GM21367 (cell line): ENCODE data around the gene ANKRD31.

Experiments
- ATAC-seq: cut with Tn5 transposase; IDR thresholded peaks from one replicate; pipeline ENCODE4 v1.9.1; 2021; ENCODE audit not compliant: unreplicated experiment

The ANKRD31 gene

DNA sequence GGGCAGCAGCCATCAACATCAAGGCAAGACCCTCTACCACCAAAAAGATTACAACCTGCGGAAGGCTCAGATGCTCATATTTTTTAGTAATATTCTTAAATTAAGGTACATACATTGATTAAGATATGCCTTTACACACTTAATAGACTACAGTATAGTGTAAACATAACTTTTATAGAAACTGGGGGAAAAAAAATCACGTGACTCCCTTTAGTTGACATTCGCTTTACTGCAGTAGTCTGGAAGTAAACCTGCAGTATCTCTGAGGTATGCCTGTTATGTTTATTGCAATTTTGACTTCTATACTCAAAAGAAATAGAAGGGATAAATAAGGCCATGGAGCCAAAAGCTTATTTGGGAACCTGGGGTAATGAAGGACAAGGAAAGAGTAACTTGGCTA, 169.2 kb downstream of the ANKRD31 start:
- no peak for ATAC-seq

DNA sequence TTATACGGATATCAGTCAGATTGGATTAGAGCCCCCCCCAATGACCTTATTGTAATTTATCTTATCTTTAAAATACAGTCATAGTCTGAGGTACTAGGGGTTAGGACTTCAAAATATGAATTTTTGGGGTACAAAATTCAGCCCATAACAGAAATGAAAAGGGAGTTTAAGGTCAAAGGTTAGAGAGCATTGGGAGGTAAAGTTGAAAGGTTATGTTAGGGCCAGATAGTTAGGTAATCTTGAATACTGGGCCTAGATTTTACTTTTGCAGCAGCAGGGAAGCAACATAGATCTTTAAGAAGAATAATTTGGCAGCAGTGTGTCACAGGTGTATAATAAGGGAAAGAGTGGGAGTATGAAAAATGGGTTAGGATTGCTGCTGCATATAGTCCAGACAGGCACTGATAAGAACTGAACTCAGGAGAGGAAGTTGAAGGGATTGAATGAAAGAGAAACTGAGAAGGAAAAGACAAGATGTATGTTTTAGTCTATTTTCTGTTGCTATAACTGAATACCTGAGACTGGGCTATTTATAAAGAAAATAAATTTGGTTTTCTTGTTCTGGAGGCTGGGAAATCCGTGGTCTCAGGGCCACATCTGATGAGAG, 173.7 kb downstream of the ANKRD31 start:
- no peak for ATAC-seq

DNA sequence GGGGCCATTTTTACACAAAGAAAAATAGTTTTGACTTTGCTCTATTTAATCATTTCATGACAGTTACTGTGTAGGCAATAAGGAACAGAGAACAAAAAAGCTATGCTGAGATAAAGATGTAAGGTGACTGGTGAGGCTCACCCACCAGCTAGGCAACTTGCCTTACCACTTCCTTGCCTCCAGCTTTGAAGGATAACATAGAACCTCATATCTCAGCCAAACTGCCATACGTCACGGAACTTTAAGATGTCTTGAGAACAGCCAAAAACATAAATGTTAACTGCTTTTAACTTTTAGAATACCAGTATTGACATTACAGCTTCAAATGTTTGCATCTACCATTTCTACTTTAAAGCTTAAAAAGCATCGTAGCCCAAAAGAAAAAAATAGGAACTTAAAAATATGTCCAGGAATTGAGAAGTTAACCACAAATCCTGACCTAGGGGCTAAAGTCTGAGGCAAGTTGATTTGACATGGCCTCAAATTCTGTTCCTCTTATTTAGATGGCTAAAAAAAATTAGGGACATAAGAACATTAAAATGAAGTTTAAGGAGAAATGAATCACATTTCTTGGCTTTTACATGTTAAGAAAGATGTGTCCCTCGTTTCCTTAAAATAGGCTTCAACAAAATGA, 176.6 kb downstream of the ANKRD31 start:
- ATAC-seq, result no peak

DNA sequence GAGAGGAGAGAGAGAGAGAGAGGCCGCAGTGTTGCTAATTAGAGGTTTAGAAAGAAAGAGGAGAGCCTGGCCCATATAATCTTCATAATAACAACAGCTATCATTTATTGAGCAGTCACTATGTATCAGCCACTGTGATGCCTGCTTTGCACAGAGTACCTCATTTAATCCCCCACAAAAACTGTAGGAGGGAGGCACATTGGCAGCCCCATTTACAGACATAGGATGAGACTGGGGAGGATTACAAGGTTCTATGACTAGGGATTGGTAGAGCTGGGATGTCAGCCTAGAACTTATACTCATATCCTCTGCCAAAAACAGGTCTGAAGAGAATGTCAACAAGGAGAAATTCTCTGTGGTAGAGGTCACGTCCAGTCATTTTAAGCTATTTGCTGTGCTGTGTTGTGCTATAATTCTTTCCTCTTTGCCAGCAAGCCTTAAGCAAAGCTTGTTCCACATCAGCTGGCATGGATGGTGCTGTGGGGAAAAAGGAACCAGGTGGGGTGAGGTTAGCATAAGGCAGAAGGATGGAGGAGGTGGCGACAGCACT, 177.6 kb downstream of the ANKRD31 start:
- ATAC-seq, result no peak

DNA sequence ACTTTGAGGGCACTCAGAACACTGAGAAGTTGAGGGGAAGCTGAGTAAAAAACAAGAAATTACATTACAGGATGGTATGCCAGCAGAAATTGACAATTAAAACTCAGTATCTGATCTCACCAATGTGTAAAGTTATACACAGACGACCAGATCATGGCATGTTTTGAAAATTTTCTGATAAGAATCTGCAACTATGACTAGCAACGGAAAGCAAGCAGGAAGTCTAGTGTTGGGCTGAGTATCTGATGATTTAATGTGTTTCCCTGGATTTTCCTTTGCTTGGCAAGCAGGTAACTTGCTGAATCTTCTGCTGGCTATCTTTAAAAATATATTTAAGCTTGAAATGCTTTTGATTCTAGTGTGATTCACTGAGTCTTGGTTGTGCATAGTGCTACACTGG, 179.1 kb downstream of the ANKRD31 start:
- ATAC-seq, result no peak

DNA sequence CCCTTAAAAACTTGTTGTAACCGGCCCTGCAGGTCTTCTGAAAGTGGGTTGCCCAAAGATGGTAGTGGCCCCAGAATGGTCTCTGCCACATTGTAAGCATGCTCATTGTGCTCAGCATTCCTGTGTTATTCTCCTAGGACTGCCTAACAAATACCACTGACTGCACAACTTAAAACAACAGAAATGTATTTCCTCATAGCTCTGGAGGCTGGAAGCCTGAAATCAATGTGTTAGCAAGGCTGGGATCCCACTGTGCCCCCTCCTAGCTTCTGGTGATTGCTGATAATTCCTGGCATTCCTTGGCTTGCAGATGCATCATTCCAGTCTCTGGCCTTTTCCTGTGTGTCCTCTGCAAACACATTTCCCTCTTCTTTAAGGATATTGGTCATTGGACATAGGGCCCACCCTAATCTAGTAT, 180.9 kb downstream of the ANKRD31 start:
- no peak for ATAC-seq

DNA sequence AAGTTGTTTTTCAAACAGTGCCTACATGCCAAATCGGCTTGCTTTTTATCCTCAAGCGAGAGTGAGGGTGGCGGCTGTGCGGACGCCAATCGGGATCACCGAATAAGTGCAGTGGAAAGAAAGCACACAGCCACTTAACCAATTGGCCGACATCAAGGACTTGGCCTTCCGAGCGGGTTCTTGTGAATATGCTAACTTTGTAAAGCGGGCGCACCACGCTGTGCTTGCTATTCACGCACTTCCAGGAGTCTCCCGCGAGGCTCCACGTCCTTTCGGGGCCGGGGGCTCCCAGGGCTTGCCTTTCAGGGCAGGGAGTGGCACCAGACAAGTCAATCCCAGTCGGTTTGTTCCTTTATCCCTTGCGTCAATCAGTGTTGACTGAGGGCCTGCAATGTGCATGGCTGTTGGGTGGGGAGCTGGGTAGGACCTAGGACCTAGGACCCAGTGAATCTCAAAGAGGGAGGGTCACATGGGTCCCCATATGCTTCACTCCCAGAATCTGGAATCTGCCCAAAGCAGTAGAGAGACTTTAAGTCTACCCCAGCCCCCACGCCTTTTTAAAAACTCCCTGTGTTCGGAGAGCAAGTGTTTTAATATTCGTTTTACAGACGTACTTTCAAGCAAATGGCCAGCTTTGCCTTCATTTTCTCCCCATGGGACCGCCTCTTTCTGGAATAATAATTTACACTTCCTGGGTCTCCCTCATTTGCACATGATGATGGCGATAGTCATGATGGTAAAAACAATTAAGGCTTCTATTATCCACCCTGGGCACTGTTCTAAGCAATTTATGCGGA, 182.3 kb downstream of the ANKRD31 start:
- ATAC-seq, result no peak

DNA sequence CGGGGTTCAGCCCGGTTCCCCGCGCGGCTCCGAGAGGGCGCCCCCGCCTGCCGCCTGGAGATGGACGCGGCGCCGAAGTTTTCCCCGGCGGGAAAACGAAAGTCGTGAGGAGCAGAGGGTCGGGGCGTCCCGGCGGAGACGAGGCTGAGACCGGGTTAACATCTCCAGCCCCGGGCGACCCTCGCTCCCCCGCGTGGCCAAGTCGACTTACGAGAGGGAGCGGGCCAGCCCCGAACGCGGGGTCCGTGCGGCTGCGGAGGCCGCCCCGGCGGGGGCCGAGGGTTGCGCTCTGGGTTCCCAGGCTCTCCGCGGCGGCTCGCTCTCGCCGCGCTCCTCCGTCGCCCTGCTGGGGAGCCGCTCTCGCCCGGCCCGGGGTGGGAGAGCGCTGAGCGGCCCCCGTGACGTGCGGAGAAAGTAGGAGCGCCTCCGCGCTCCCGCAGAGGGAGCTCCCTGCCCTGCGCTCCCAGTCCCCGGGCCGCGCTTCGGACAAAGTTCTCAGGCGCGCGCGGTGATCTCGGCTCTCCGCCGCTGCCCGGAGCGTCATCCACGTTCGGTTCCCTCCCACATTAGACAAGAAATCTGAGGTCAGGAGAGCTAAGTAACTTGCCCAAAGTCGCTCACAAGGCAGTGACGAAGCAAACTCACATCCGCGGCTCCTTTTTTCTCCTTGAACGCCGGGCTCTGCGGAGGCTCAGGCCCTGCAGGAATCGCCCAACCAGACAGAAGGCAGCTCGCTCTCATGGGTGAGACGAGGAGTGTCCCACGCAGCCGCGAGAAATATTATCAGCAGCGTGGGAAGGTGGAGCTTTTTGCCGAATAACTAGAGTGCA, 183.2 kb downstream of the ANKRD31 start:
- no peak for ATAC-seq

DNA sequence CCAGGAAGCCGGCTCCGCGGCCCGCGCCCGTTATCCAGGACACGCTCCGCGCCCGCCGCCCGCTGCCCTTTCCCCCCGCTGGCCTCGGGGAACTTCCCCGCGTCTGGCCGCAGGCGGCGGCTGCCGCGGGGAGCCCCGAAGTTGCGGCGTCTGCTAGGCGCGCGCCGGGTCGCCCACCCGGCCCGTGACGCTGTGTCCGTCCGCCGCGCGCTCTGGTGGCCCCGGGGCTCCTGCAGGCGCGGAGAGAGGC, 183.7 kb downstream of the ANKRD31 start:
- no peak for ATAC-seq

DNA sequence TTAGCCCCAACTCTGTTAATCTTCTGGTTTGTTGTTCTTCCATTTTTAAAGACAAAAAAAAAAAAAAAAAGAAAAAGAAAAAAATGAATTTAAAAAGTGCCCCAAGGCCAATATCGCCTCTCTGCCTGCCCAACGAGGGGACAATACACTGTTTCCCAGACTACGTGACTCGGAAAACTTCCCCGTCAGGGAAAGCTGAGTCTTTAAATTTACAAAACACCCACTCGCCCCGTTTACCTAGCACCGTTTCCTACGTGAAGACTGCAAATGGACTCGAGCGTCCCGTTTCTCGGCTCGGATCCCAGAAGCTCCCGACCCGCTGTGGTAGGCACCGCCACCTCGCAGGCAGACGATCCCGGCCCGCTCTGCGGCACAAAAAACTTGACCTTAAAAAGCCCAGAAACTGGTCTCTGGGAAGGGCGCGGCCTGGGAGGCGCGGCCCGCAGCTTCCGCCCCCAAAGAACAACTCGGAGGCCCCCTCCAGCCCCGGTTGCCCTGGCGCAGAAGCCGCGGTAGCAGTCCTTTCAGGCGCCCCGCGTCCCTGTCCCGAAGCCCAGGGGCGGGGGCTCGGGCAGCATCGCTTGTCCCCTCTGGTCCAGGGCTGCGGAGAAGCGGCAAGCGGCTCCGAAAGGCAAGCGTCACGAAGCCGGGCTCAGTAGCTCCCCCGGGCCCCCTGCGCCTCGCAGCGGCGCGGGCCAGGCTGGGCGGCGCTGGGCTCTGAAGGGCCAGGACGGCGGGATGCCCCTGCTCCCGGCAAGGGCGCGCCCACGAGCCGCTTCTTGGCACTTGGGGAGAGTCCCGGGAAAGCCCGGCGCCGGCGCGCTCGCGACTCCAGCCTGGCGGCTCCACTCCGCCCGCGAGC, 184.3 kb downstream of the ANKRD31 start, which contains the start of gene GCNT4:
TSS of gene GCNT4 (minus strand) at position 367 of the 862 bp plus-strand sequence. CDS start 22,521 bp downstream, outside the sequence.
- no peak for ATAC-seq

DNA sequence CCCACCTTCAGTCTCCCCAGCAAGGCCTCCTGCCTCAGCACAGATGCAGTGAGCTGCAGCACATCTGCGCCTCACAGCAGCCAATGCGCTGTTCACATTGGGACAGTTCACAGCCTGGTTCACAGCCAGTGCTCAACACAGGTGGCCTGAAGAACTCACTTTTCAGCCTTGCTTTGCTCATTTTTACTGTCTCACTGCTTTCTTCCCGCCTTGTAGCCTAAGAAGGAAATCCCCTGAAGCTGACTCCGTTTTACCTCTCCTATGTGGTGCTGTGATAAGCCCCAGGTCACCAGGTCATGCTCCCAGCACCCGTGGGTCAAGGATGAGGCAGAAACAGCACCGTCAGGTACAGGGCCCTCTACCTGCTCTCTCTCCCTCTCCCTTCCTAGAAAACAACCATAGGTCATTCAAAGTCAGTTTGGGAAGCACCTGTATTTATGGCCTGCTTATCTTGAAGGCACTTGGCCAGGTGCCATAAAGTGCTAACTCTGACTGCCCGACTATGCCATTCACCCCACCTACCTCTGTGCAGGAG, 185.4 kb downstream of the ANKRD31 start:
- ATAC-seq, result no peak

DNA sequence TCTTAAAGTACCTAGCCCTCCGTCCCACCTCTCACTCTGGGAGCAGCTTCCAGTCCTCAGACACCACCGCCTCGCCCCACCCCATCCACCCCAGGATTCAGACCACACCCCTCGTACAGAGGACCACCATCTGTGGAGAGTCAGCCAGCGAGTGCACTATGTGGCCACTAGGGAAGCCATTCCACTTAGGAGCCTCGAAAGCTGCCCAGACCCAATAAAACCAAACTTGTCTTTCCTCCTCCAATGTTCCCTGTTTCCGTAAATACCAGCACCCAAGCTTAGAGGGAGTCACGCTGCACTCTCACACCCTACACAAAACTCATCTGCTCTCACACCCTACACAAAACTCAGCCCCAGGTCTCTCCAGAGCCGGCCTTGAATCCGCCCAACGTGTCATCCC, 186.3 kb downstream of the ANKRD31 start:
- ATAC-seq, result no peak

DNA sequence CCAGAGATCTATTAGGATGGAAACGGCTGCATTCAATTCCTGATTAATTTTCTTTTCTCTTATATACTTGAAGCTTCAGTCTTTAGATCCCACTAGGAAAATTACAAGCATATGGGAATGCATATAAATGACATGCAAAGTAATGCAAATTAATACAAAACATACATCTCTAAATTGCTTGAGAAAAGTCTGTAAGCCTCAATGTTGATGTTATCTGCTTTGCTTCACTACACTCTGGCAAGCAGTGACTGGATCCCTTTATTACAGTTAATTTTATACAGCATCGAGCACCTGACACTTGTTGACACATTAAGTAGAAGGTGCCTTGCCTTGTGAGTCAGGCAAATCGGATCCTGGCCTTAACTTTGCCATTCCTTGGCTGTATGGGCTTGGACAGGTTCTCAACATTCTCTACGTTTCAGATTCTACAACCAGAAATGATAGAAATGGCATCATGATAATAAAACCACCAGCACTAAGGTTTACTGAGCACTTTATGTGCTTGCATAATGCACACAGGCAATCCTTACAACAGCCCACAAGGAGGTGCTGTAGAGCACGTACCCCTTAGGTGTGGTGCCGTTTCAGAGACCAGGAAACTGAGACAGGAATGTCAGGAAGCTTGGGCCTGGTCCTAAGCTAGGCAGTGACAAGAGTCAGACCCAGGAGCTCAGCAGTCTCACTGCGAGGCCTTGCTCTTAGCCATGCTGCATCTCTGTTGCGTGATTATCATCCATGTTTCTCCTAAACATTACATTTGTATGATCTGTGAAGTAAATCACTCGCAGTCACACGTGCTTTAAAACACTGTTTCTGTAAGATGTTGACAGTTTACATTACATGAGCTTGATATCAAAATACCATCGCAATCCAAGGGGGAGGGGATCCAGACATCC, 187.0 kb downstream of the ANKRD31 start:
- ATAC-seq, result no peak

DNA sequence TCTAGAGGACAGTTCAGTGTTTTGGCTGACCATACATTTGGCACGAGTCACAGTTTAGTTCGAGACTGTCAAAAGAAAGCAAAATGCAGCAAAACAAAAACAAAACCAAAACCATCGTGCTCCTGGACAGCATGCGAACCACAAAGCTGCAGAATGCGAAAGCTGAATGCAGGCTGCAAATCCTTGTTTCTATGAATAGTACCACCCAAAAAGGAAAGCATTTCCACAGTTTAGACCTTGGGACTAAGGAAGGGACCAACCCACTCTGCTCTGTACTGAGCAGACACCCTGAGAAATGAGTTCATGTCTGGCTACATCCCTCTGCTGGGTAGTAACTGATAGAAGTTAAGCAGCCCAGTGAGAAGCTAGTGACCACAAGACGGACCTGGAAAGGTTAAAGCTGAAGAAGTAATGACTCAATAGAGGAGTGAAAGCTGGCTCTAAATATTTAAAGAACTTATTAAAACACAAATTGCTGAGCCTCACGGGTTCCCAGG, 188.2 kb downstream of the ANKRD31 start:
- ATAC-seq, result peak; percentile 51

DNA sequence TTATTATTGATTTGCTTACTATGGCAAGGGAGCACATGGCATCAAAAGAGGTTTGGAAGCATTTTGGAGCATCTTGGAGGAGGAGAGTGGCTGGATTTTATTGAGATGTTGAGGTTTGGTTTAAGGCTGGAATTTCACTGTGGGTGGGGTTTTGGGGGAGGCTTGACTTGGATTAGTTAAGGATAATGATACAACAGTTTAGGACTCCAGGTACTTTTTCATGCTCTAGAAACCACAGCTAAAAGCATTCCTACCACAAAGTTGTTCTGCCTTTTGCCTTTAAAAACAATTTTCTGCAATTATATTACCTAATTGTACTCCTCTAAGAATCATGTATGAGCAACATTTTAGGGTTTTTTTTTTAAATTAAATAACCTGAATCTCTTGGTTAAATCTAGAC, 189.3 kb downstream of the ANKRD31 start:
- ATAC-seq, result no peak

DNA sequence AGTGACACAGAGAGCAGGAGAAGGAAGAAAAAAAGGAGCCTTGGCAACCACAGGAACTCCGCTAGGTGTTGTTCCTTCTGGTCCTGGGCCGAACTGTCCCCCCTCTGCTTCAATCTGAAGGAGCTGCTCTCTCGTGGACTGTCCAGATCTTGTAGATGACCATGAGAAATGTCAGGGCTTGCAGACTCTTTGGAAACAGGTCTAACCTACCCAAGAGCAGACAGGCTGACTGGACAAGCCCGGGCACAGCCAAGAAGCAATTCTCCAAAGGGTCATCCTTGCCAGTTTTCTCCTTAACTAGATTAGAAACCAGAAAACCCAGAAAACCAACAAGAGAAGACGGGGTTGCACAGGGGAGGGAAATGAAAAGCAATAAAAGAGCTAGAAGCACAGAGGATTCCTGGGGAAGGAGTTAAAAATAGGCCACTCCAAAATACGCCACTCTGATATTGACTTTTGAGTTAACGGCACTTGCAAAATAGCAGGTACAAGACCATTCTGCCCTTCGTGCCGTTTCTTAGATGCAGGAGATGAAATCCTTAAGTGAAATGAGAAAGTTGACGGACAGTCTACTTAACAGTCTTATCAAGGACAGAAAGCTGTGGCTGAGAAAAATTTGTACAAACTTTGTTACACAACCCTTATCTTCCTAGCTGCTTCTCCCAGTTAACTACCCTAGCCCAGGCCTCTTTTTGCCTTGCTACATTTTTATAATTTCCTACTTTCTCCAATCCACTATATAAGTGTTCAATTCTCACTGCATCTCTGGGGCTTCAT, 190.1 kb downstream of the ANKRD31 start:
- ATAC-seq, result no peak

DNA sequence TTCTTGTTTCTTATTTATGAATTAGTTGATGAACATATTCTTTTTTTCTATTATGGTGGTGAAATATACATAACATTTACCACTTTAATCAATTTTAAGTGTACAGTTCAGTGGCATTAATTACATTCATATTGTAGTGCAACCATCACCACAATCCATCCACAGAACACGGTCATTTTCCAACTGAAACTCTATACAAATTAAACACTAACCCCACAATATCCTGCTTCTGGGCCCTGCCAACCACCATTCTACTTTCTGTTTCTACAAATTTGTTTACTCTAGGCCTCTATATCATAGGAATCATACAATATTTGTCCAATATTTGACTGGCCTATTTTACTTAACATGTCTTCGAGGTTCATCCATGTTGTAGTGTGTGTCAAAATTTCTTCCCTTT, 191.6 kb downstream of the ANKRD31 start:
- ATAC-seq, result no peak

DNA sequence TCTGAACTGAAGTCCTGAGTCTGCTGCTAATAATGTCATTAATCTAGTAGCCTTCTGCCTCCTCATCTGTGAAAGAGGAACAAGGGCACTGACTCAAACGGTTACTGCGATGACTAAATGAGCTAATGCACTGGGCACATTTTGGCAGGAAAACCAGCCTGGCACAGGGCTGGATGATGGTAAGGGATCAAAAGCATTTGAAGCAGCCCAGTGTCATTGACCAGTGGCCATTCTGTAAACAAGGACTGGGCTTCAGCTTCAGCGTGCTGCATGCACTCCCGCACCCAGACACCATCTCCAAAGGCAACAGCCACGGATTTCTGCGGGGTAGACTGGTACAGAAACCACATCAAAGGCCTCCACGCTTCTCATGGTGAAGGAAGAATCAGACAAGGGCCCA, 192.3 kb downstream of the ANKRD31 start:
- ATAC-seq, result no peak
